Nucleus accumbens (tissue), 56 donors: ENCODE results near the gene STAG3.
"Not testable (repeated sequence)": the region's sequence is repeated elsewhere in the genome, so short reads cannot be mapped to it uniquely, and the experiment has no call there.

ENCODE experiments used
- DNase-seq, 56 donors: peaks; one replicate each; lab custom pipeline; 2025; lab: John Stamatoyannopoulos, UW

Gene STAG3

GRCh38 chr7:100210805-100211204 lies 33.1 kb downstream of the STAG3 start:
- no peak for DNase-seq

GRCh38 chr7:100211342-100211780 lies 33.6 kb downstream of the STAG3 start:
- no peak for DNase-seq

GRCh38 chr7:100212631-100213286 lies 35.0 kb downstream of the STAG3 start:
- DNase-seq, result no peak

- DNase-seq, result no peak
Observed at GRCh38 chr7:100213672-100214071, 36.0 kb downstream of the STAG3 start.

GRCh38 chr7:100214356-100214755 lies 36.6 kb downstream of the STAG3 start:
- not testable (repeated sequence) for DNase-seq

GRCh38 chr7:100215895-100216294 lies 38.2 kb downstream of the STAG3 start:
- DNase-seq, result peak in 24 of 56 donors; percentile 5 to 45 (median 20)

- DNase-seq, result peak in 52 of 56 donors; percentile 4 to 97 (median 60)
Observed at GRCh38 chr7:100217934-100218333, 40.2 kb downstream of the STAG3 start.

GRCh38 chr7:100219271-100219737 lies 41.6 kb downstream of the STAG3 start:
- no peak for DNase-seq

- DNase-seq, result not testable (repeated sequence)
Observed at GRCh38 chr7:100219801-100220585, 42.3 kb downstream of the STAG3 start, which contains the start of gene PVRIG. Gene PVRIG, plus strand, starts transcription at chr7:100219949. Its CDS starts 22 bp downstream, at chr7:100219971.

- DNase-seq, result no peak
Observed at GRCh38 chr7:100220586-100221230, 43.0 kb downstream of the STAG3 start.

GRCh38 chr7:100221231-100221718 lies 43.6 kb downstream of the STAG3 start:
- DNase-seq, result no peak

GRCh38 chr7:100221767-100222444 lies 44.2 kb downstream of the STAG3 start:
- DNase-seq, result no peak

- no peak for DNase-seq
Observed at GRCh38 chr7:100222445-100223132, 44.9 kb downstream of the STAG3 start.

- not testable (repeated sequence) for DNase-seq
Observed at GRCh38 chr7:100223376-100223927, 45.7 kb downstream of the STAG3 start.

- not testable (repeated sequence) for DNase-seq
Observed at GRCh38 chr7:100224891-100225290, 47.2 kb downstream of the STAG3 start.

GRCh38 chr7:100234660-100235317 lies 57.1 kb downstream of the STAG3 start:
- DNase-seq, result not testable (repeated sequence)

- not testable (repeated sequence) for DNase-seq
Observed at GRCh38 chr7:100239975-100240374, 62.3 kb downstream of the STAG3 start.

GRCh38 chr7:100243385-100243784 lies 65.7 kb downstream of the STAG3 start:
- DNase-seq, result peak in 3 of 56 donors; percentile 4 to 9 (median 6)
